Keratinocyte (primary cell): Measurements from ENCODE around the gene NCOA3. TPM values are rescaled to one million over a fixed set of nuclear protein-coding genes. Genes with fewer than 3 reads are reported as not detected.

Source experiments
- DNase-seq: peaks from one replicate; pipeline ENCODE4 v3.0.0-alpha.2; 2011; ENCODE audit warnings: low read depth, missing footprints, low spot score
- FAIRE-seq: peaks from 2 replicates; lab custom pipeline; 2011; peaks lifted over from hg19 to GRCh38; lab: Jason Lieb, UNC
- H2AFZ ChIP-seq: 2 replicates; pipeline ENCODE4 v1.6.0; 2012; ENCODE audit warnings: low read length, control low read depth, inconsistent platforms; ENCODE audit not compliant: control insufficient read depth
- H3K27ac ChIP-seq: 2 replicates; pipeline ENCODE4 v1.5.1; 2011; ENCODE audit warnings: low read length; ENCODE audit not compliant: control insufficient read depth, insufficient read depth
- H3K27me3 ChIP-seq: 3 replicates; pipeline ENCODE4 v1.6.0; 2011; ENCODE audit warnings: low read length; ENCODE audit not compliant: control insufficient read depth, insufficient read depth; ENCODE audit errors: extremely low read depth
- H3K36me3 ChIP-seq, 2 experiments: 2 replicates in 1 of 2; 3 replicates in 1 of 2; pipeline ENCODE4 v1.5.1; 2011; ENCODE audit warnings: low read length in 2 of 2, mild to moderate bottlenecking in 1 of 2; ENCODE audit not compliant: control insufficient read depth in 2 of 2, insufficient read depth in 2 of 2; ENCODE audit errors: extremely low read depth in 1 of 2
- H3K4me1 ChIP-seq: 3 replicates; pipeline ENCODE4 v1.5.1; 2011; ENCODE audit warnings: low read length; ENCODE audit not compliant: control insufficient read depth, insufficient read depth; ENCODE audit errors: extremely low read depth
- H3K4me2 ChIP-seq: 3 replicates; pipeline ENCODE4 v1.6.0; 2011; ENCODE audit warnings: low read depth, low read length; ENCODE audit not compliant: control insufficient read depth, insufficient read depth; ENCODE audit errors: extremely low read depth
- H3K4me3 ChIP-seq, 3 experiments: fragments of 200-600 bp in 1 of 3; sonication (generic) in 1 of 3; 2 replicates in 2 of 3; 3 replicates in 1 of 3; pipeline ENCODE4 v1.5.1; 2011 to 2016; ENCODE audit warnings: low read length in 3 of 3, mild to moderate bottlenecking in 3 of 3, control low read depth in 2 of 3, inconsistent platforms in 1 of 3, low read depth in 1 of 3, mixed read lengths in 1 of 3, mixed run types in 1 of 3, moderate library complexity in 1 of 3; ENCODE audit not compliant: control insufficient read depth in 2 of 3, insufficient read depth in 2 of 3; ENCODE audit errors: extremely low read depth in 1 of 3
- H3K79me2 ChIP-seq: 2 replicates; pipeline ENCODE4 v1.6.0; 2012; ENCODE audit warnings: low read length; ENCODE audit not compliant: control insufficient read depth, insufficient read depth
- H3K9ac ChIP-seq: 3 replicates; pipeline ENCODE4 v1.6.0; 2011; ENCODE audit warnings: low read length; ENCODE audit not compliant: control insufficient read depth, insufficient read depth; ENCODE audit errors: extremely low read depth
- H3K9me1 ChIP-seq: 3 replicates; pipeline ENCODE4 v1.6.0; 2011; ENCODE audit warnings: low read length; ENCODE audit not compliant: control insufficient read depth, insufficient read depth; ENCODE audit errors: extremely low read depth
- H3K9me3 ChIP-seq: 2 replicates; pipeline ENCODE4 v1.5.1; 2012; ENCODE audit warnings: low read depth, low read length; ENCODE audit not compliant: control insufficient read depth
- H4K20me1 ChIP-seq: 3 replicates; pipeline ENCODE4 v1.6.0; 2011; ENCODE audit warnings: low read length; ENCODE audit not compliant: control insufficient read depth, insufficient read depth; ENCODE audit errors: extremely low read depth
- EZH2 ChIP-seq: IDR thresholded peaks from one replicate; pipeline ENCODE4 v1.6.1; 2012; ENCODE audit warnings: inconsistent platforms, mild to moderate bottlenecking, low read length, moderate library complexity
- dilution Hi-C: fragments of 300-500 bp; cut with MboI; formaldehyde crosslinking; loops from one replicate; pipeline ENCODE4 v1.7.0; 2020; ENCODE audit warnings: low sequenced_read_pairs; ENCODE audit not compliant: extremely low pct_ligation_motif_present
- polyA plus RNA-seq, 5 experiments: library from polyadenylated mRNA; depleted of rRNA in 3 of 5; stranded (reverse) in 3 of 5; stranded (forward) in 1 of 5; unstranded in 1 of 5; fragments of >200 nt; gene quantifications; 1 replicate in 1 of 5; 2 replicates in 3 of 5; 3 replicates in 1 of 5; pipeline versions ENCODE4 v1.2.1 to v1.2.3, GENCODE V29; 2011 to 2012; ENCODE audit warnings: missing spikeins in 2 of 5, low read depth in 1 of 5, low replicate concordance in 1 of 5
- TF ChIP-seq, protein P1 (sequence below), 3 experiments: IDR thresholded peaks in 1 of 3; conservative IDR thresholded peaks in 1 of 3; optimal IDR thresholded peaks in 1 of 3; 2 replicates in 2 of 3; 3 replicates in 1 of 3; pipeline versions ENCODE3 to v1.5.1; 2011; ENCODE audit warnings: low read length in 3 of 3, mild to moderate bottlenecking in 3 of 3, moderate library complexity in 2 of 3, control low read depth in 1 of 3, inconsistent platforms in 1 of 3; ENCODE audit not compliant: insufficient read depth in 2 of 3; ENCODE audit errors: extremely low read depth in 1 of 3

Gene NCOA3
- polyA plus RNA-seq, 1 donor (not counting 4 experiments of a cell fraction or from before 2014, with no cell fraction given) = 25.8 TPM

DNA sequence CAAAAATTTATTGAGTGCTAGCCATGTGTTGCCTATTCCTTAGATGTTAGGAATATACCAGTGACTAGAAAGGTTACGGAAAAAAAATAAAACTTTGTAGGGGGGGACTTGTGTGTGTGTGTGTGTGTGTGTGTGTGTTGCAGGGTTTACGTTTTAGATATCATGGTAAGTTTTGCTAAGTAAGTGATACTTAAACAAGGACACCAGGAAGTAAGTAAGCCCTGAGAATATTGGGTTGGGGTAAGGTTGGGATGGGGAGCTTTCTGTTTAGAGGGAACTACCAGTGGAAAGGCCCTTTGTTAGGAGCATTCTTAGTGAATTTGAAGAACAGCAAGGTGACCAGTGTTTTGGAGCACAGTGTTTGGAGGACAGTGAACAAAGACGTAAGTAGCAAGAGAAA is 30.3 kb downstream of the NCOA3 start:
- no peak for DNase-seq
- H3K27ac ChIP-seq = no peak overlapping the region

DNA sequence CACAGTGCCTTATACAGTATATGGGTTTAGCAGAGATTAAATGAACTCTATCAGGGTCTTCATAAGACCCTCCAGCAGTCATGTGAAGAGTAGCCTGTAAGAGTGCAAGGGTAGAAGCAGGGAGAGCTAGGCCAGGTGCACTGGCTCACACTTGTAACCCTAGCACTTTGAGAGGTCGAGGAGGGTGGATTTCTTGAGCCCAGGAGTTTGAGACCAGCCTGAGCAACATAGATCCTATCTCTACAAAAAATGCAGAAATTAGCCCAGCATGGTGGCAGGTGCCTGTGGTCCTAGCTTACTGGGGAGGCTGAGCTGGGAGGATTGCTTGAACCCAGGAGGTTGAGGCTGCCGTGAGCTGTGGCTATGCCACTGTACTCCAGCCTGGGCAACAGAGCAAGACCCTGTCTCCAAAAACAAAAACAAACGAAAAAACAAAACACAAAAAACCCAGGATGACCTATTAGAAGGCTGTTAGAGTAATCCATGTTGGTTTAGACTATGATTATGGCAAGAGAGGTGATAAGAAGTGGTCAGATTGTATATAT is 31.9 kb downstream of the NCOA3 start:
- Histone ChIP-seq H3K4me2 (no peak overlapping the region), H3K9ac (no peak overlapping the region), H3K4me3 (no peak overlapping the region), H3K27ac (no peak overlapping the region), H4K20me1 (no peaks in the 10 kb centered on the region), H3K36me3 (peaks cover 2 to 5% of the 10 kb centered on the region in 2 experiments), H3K9me3 (no peaks in the 10 kb centered on the region), H3K9me1 (no peaks in the 10 kb centered on the region), H2AFZ (no peak overlapping the region), H3K79me2 (peaks cover 62% of the 10 kb centered on the region), H3K4me1 (no peaks in the 10 kb centered on the region), H3K27me3 (no peaks in the 10 kb centered on the region)
- FAIRE-seq (no peak), DNase-seq (no peak)
- dilution Hi-C loops = no loop called here
- TF ChIP-seq, protein P1, sequence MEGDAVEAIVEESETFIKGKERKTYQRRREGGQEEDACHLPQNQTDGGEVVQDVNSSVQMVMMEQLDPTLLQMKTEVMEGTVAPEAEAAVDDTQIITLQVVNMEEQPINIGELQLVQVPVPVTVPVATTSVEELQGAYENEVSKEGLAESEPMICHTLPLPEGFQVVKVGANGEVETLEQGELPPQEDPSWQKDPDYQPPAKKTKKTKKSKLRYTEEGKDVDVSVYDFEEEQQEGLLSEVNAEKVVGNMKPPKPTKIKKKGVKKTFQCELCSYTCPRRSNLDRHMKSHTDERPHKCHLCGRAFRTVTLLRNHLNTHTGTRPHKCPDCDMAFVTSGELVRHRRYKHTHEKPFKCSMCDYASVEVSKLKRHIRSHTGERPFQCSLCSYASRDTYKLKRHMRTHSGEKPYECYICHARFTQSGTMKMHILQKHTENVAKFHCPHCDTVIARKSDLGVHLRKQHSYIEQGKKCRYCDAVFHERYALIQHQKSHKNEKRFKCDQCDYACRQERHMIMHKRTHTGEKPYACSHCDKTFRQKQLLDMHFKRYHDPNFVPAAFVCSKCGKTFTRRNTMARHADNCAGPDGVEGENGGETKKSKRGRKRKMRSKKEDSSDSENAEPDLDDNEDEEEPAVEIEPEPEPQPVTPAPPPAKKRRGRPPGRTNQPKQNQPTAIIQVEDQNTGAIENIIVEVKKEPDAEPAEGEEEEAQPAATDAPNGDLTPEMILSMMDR (optimal IDR thresholded peaks at IDR 0.05 in 1 of 3, IDR thresholded peaks at IDR 0.05 in 1 of 3, conservative IDR thresholded peaks at IDR 0.05 in 1 of 3; ENCODE audit: extremely low read depth in 1 of 3, insufficient read depth in 2 of 3, low read length in 3 of 3) = no peak
- TF ChIP-seq EZH2 = no peak

More for the DNA sequence above, 30.3 kb downstream of the NCOA3 start:
- Histone ChIP-seq H3K4me1 (no peaks in the 10 kb centered on the region), H3K4me3 (no peak overlapping the region), H3K4me2 (no peak overlapping the region), H4K20me1 (no peaks in the 10 kb centered on the region), H2AFZ (no peak overlapping the region), H3K9me1 (no peaks in the 10 kb centered on the region), H3K27me3 (no peaks in the 10 kb centered on the region), H3K79me2 (peaks cover 68% of the 10 kb centered on the region), H3K9ac (no peak overlapping the region), H3K9me3 (no peaks in the 10 kb centered on the region), H3K36me3 (peaks cover 2 to 5% of the 10 kb centered on the region in 2 experiments)
- dilution Hi-C loops = no loop called here
- TF ChIP-seq, protein P1 (optimal IDR thresholded peaks at IDR 0.05 in 1 of 3, IDR thresholded peaks at IDR 0.05 in 1 of 3, conservative IDR thresholded peaks at IDR 0.05 in 1 of 3; ENCODE audit: extremely low read depth in 1 of 3, insufficient read depth in 2 of 3, low read length in 3 of 3) = no peak
- TF ChIP-seq EZH2 = no peak
- no peak for FAIRE-seq
